ENCODE data around the gene CCT6A. TPM values are rescaled to one million over a fixed set of nuclear protein-coding genes. Genes with fewer than 3 reads are reported as not detected.
"Not testable (repeated sequence)": the region's sequence is repeated elsewhere in the genome, so short reads cannot be mapped to it uniquely, and the experiment has no call there.

CCT6A gene
- total RNA-seq, 2 experiments from 2014 or later = 340 TPM

GRCh38 chr7:56105508-56105907, 53.9 kb downstream of the CCT6A start:
- peaks cover 25% of the 10 kb centered on the region for H3K4me1 Mint-ChIP-seq
- H3K9me3 Mint-ChIP-seq = peaks cover 9% of the 10 kb centered on the region
- peaks cover 50% of the 10 kb centered on the region for H3K36me3 Mint-ChIP-seq
- no peaks in the 10 kb centered on the region for H3K27me3 Mint-ChIP-seq
- no peak for DNase-seq
- H3K4me3 Mint-ChIP-seq = peak overlapping the region; percentile 99
- peak overlapping the region; percentile 99 for H3K27ac Mint-ChIP-seq

GRCh38 chr7:56106108-56107073, 54.8 kb downstream of the CCT6A start, which contains the start of gene CHCHD2:
Gene CHCHD2 (minus strand): TSS chr7:56106476. CDS start chr7:56106413, 63 bp downstream.
- H3K9me3 Mint-ChIP-seq = peaks cover 9% of the 10 kb centered on the region
- H3K27me3 Mint-ChIP-seq = no peaks in the 10 kb centered on the region

GRCh38 chr7:56107954-56108258, 56.3 kb downstream of the CCT6A start:
- Mint-ChIP-seq H3K4me1 (peaks cover 28% of the 10 kb centered on the region), H3K27me3 (no peaks in the 10 kb centered on the region), H3K36me3 (peaks cover 36% of the 10 kb centered on the region), H3K9me3 (peaks cover 9% of the 10 kb centered on the region), H3K27ac (peak overlapping the region; percentile 99), H3K4me3 (peak overlapping the region; percentile 9)
- DNase-seq = no peak

More at GRCh38 chr7:56106108-56107073, 54.8 kb downstream of the CCT6A start, which contains the start of gene CHCHD2:
- Mint-ChIP-seq H3K27ac (peak within 1 kb of the TSS; percentile 99), H3K36me3 (peaks cover 42% of the 10 kb centered on the region), H3K4me1 (peaks cover 28% of the 10 kb centered on the region), H3K4me3 (peak within 1 kb of the TSS; percentile 99)
- peak; percentile 91 for DNase-seq

- peak; percentile 7 for DNase-seq
- Mint-ChIP-seq H3K4me3 (no peak overlapping the region), H3K4me1 (peaks cover 16% of the 10 kb centered on the region), H3K27me3 (peaks cover 5% of the 10 kb centered on the region), H3K27ac (no peak overlapping the region), H3K9me3 (peaks cover 9% of the 10 kb centered on the region), H3K36me3 (peaks cover 18% of the 10 kb centered on the region)
Measured at GRCh38 chr7:56110611-56111010, 59.0 kb downstream of the CCT6A start.

GRCh38 chr7:56112244-56112643, 60.7 kb downstream of the CCT6A start:
- not testable (repeated sequence) for H3K4me1 Mint-ChIP-seq, DNase-seq, H3K9me3 Mint-ChIP-seq, H3K4me3 Mint-ChIP-seq, H3K36me3 Mint-ChIP-seq, H3K27ac Mint-ChIP-seq
- peaks cover 20% of the 10 kb centered on the region for H3K27me3 Mint-ChIP-seq

Other genes starting within 250 kb of the CCT6A start
- gene SEPTIN14, start 189.0 kb upstream of the CCT6A start, total RNA-seq = not detected
- 1 to 10 TPM; 1.4 to 2.0 TPM for gene ZNF713, start 164.3 kb upstream of the CCT6A start, total RNA-seq
- gene MRPS17, start 99.9 kb upstream of the CCT6A start, total RNA-seq = 10 to 100 TPM; 40.0 to 40.2 TPM
- gene NIPSNAP2, start 87.2 kb upstream of the CCT6A start, total RNA-seq = 10 to 100 TPM; 47.0 to 47.2 TPM
- gene PSPH, start 321 bp upstream of the CCT6A start, total RNA-seq = 10 to 100 TPM; 36.3 to 38.3 TPM
- 100 to 1,000 TPM; 124 to 129 TPM for gene SUMF2, start 12.5 kb downstream of the CCT6A start, total RNA-seq
- 1 to 10 TPM; 1.1 to 1.3 TPM for gene PHKG1, start 41.2 kb downstream of the CCT6A start, total RNA-seq
- 100 to 1,000 TPM; 690 to 696 TPM for gene CHCHD2, start 54.7 kb downstream of the CCT6A start, total RNA-seq
- not detected for gene NUPR2, start 64.7 kb downstream of the CCT6A start, total RNA-seq

Measured in activated naive CD8-positive, alpha-beta T cell treated with anti-CD3 and anti-CD28 coated beads for 36 hours (primary cell).